ENCODE data around the gene VPS18. TPM values are rescaled to one million over a fixed set of nuclear protein-coding genes. Genes with fewer than 3 reads are reported as not detected.

Gene VPS18
- total RNA-seq, 1 experiment from 2014 or later = 23.8 TPM

GRCh38 chr15:40892447-40893012 is 1.7 kb upstream of the VPS18 start:
- peaks cover 6% of the 10 kb centered on the region for H3K4me1 ChIP-seq (ENCODE audit: insufficient read depth, low read length, poor library complexity, severe bottlenecking)
- TF ChIP-seq CTCF (conservative IDR thresholded peaks at IDR 0.05; ENCODE audit: low read depth, low read length) (no peak), EZH2 (IDR thresholded peaks at IDR 0.05; ENCODE audit: borderline replicate concordance, low read depth, low read length, poor library complexity, severe bottlenecking) (no peak)
- ChIA-PET CTCF (interaction anchor here (0.6 to 2.7 kb wide), 8 partner anchors 11 to 253 kb away, joined by 3 to 33 read pairs (median 5); partner anchors contain the start of gene RHOV), POLR2A (ENCODE audit: low non-redundant PET) (no interaction called here)
- no TSS peak for BruUV-seq (replicated peaks)
- peaks cover 3% of the 10 kb centered on the region for H3K36me3 ChIP-seq (ENCODE audit: insufficient read depth, low read length, poor library complexity, severe bottlenecking)
- intact Hi-C loops (cut with micrococcal nuclease; ENCODE audit: unreplicated experiment) = loop anchor here (2.0 kb wide), 3 partner anchors 146 to 304 kb away; no protein-coding TSS in a partner anchor
- H3K27ac ChIP-seq (ENCODE audit: low read depth, low read length, poor library complexity, severe bottlenecking) = no peak overlapping the region
- no peaks in the 10 kb centered on the region for H3K27me3 ChIP-seq (replicated peaks; ENCODE audit: insufficient read depth, low read depth, low read length, poor library complexity)
- no peak overlapping the region for H3K4me3 ChIP-seq (ENCODE audit: low read depth, low read length, poor library complexity, severe bottlenecking)
- no peak for DNase-seq (ENCODE audit: low spot score)
- no peaks in the 10 kb centered on the region for H3K9me3 ChIP-seq (ENCODE audit: low read depth, low read length, poor library complexity, severe bottlenecking)

- ChIA-PET POLR2A (ENCODE audit: low non-redundant PET) (no interaction called here), CTCF (interaction anchor here (1.2 to 3.0 kb wide), 5 partner anchors 18 to 304 kb away, joined by 4 to 103 read pairs (median 6); no protein-coding TSS in a partner anchor)
- intact Hi-C loops (cut with micrococcal nuclease; ENCODE audit: unreplicated experiment) = loop anchor here (2.0 kb wide), 3 partner anchors 146 to 304 kb away; no protein-coding TSS in a partner anchor
- peaks cover 6% of the 10 kb centered on the region for H3K4me1 ChIP-seq (ENCODE audit: insufficient read depth, low read length, poor library complexity, severe bottlenecking)
- H3K27me3 ChIP-seq (replicated peaks; ENCODE audit: insufficient read depth, low read depth, low read length, poor library complexity) = no peaks in the 10 kb centered on the region
- DNase-seq (ENCODE audit: low spot score) = no peak
- H3K36me3 ChIP-seq (ENCODE audit: insufficient read depth, low read length, poor library complexity, severe bottlenecking) = peaks cover 3% of the 10 kb centered on the region
- TF ChIP-seq CTCF (conservative IDR thresholded peaks at IDR 0.05; ENCODE audit: low read depth, low read length) = no peak
- no peak for TF ChIP-seq EZH2 (IDR thresholded peaks at IDR 0.05; ENCODE audit: borderline replicate concordance, low read depth, low read length, poor library complexity, severe bottlenecking)
- no peaks in the 10 kb centered on the region for H3K9me3 ChIP-seq (ENCODE audit: low read depth, low read length, poor library complexity, severe bottlenecking)
- no peak overlapping the region for H3K27ac ChIP-seq (ENCODE audit: low read depth, low read length, poor library complexity, severe bottlenecking)
- H3K4me3 ChIP-seq (ENCODE audit: low read depth, low read length, poor library complexity, severe bottlenecking) = no peak overlapping the region
- BruUV-seq (replicated peaks) = no TSS peak
Measured at GRCh38 chr15:40893019-40893670, 1.1 kb upstream of the VPS18 start.

GRCh38 chr15:40894681-40895448 is 615 bp downstream of the VPS18 start:
- H3K4me1 ChIP-seq (ENCODE audit: insufficient read depth, low read length, poor library complexity, severe bottlenecking) = peaks cover 6% of the 10 kb centered on the region
- BruUV-seq (replicated peaks) = TSS peak; percentile 75
- peak overlapping the region; percentile 95 for H3K4me3 ChIP-seq (ENCODE audit: low read depth, low read length, poor library complexity, severe bottlenecking)
- TF ChIP-seq CTCF (conservative IDR thresholded peaks at IDR 0.05; ENCODE audit: low read depth, low read length) (peak; percentile 47), EZH2 (IDR thresholded peaks at IDR 0.05; ENCODE audit: borderline replicate concordance, low read depth, low read length, poor library complexity, severe bottlenecking) (no peak)
- ChIA-PET POLR2A (ENCODE audit: low non-redundant PET) (interaction anchor here (0.5 kb wide), 1 partner anchor 9 kb away, joined by 7 read pairs; no protein-coding TSS in a partner anchor), CTCF (interaction anchor here (0.6 to 3.0 kb wide), 11 partner anchors 9 to 1402 kb away, joined by 3 to 103 read pairs (median 5); partner anchors contain the start of gene RHOV)
- no peaks in the 10 kb centered on the region for H3K9me3 ChIP-seq (ENCODE audit: low read depth, low read length, poor library complexity, severe bottlenecking)
- intact Hi-C loops (cut with micrococcal nuclease; ENCODE audit: unreplicated experiment) = loop anchor here (1.0 kb wide), 1 partner anchor 36 kb away; no protein-coding TSS in a partner anchor
- H3K36me3 ChIP-seq (ENCODE audit: insufficient read depth, low read length, poor library complexity, severe bottlenecking) = peaks cover 9% of the 10 kb centered on the region
- DNase-seq (ENCODE audit: low spot score) = peak; percentile 87
- H3K27me3 ChIP-seq (replicated peaks; ENCODE audit: insufficient read depth, low read depth, low read length, poor library complexity) = no peaks in the 10 kb centered on the region
- H3K27ac ChIP-seq (ENCODE audit: low read depth, low read length, poor library complexity, severe bottlenecking) = peak overlapping the region; percentile 79

Data from A673 (cell line).